ENCODE data around the gene TPCN1.
A peak's percentile ranks its signal among the peaks of the same experiment; 100 is the strongest.

Gene TPCN1

DNA sequence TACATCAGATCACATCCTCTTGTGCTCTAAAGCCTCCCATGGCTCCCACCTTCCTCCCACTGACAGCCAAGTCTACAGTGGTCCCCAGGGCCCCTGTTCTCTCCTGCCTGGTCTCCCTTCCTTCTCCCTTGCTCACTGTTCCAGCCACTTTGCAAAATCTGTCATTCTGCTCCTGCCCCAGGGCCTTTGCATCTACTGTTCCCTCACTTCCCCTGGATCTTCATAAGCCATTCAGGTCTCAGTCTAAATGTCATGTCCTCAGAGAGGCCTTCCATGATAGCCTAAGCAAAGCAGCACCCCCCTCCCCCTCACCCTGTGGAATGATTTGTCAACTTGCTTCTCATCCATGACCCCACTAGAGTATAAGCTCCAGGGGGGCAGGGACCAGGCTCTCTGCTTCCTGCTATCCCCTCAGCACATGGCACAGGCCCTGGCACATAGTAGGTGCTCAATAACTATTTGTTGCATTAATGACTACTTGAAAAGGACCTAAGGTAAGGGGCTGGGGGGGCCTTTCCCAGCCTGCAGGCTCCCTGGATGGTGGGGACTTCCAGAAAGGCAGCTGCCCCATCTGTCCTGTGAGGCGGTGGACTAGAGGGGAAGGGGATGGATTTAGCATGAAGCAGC lies 108.6 kb downstream of the TPCN1 start:
- Histone ChIP-seq H3K4me1 (ENCODE audit: control insufficient read depth, low read depth, low read length) (peaks cover 3% of the 10 kb centered on the region), H3K9ac (ENCODE audit: low read length) (no peak overlapping the region), H3K27me3 (ENCODE audit: control insufficient read depth, insufficient read depth, low read length) (peaks cover 15% of the 10 kb centered on the region), H3K9me3 (ENCODE audit: control insufficient read depth, low read depth, low read length) (no peaks in the 10 kb centered on the region), H3K4me3 (ENCODE audit: low read length) (no peak overlapping the region), H3K27ac (ENCODE audit: low read length) (no peak overlapping the region), H3K36me3 (ENCODE audit: control insufficient read depth, low read depth, low read length) (no peaks in the 10 kb centered on the region)

DNA sequence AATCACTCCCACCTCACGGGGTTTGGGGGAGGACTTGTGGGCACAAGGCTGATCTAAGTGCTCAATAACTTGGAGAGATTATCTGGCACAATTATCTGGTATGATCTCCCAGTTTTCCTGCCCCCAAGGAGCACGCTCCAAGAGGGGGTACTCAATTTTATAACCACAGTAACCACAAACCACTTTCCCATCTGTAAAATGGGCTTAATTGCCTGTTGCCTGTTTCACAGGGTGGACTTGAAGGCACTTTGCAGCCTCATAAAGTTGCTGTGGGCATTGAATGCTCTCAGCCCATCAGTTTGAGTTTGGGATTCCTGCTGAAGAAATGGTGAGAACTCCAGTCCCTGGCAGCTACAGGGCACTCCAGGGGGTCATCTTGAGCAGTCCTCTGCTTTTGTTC lies 109.2 kb downstream of the TPCN1 start:
- Histone ChIP-seq H3K9me3 (ENCODE audit: control insufficient read depth, low read depth, low read length) (no peaks in the 10 kb centered on the region), H3K36me3 (ENCODE audit: control insufficient read depth, low read depth, low read length) (no peaks in the 10 kb centered on the region), H3K4me3 (ENCODE audit: low read length) (no peak overlapping the region), H3K9ac (ENCODE audit: low read length) (no peak overlapping the region), H3K27ac (ENCODE audit: low read length) (no peak overlapping the region), H3K4me1 (ENCODE audit: control insufficient read depth, low read depth, low read length) (peaks cover 3% of the 10 kb centered on the region), H3K27me3 (ENCODE audit: control insufficient read depth, insufficient read depth, low read length) (peaks cover 15% of the 10 kb centered on the region)

GRCh38 chr12:113332688-113333417 lies 111.6 kb downstream of the TPCN1 start:
- H3K36me3 ChIP-seq (ENCODE audit: control insufficient read depth, low read depth, low read length): no peaks in the 10 kb centered on the region
- H3K9ac ChIP-seq (ENCODE audit: low read length): no peak overlapping the region
- H3K27ac ChIP-seq (ENCODE audit: low read length): no peak overlapping the region
- peaks cover 3% of the 10 kb centered on the region for H3K4me1 ChIP-seq (ENCODE audit: control insufficient read depth, low read depth, low read length)
- H3K4me3 ChIP-seq (ENCODE audit: low read length): no peak overlapping the region
- H3K9me3 ChIP-seq (ENCODE audit: control insufficient read depth, low read depth, low read length): no peaks in the 10 kb centered on the region
- peaks cover 15% of the 10 kb centered on the region for H3K27me3 ChIP-seq (ENCODE audit: control insufficient read depth, insufficient read depth, low read length)

DNA sequence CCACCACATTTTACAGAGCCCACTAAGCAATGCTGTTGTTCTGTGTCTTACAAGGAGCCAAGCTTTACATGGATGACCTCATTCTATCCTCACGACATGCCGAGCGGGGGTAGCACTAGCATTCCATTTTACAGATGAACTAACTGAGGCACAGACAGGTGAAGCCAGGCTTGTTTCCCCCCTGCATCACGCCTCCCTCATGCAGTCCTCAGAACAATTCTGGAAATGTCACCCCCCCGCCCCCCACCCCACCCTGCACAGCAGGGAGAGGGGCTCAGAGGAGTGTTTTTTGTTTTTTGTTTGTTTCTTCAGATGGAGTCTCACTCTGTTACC lies 112.1 kb downstream of the TPCN1 start:
- Histone ChIP-seq H3K9me3 (ENCODE audit: control insufficient read depth, low read depth, low read length) (no peaks in the 10 kb centered on the region), H3K36me3 (ENCODE audit: control insufficient read depth, low read depth, low read length) (no peaks in the 10 kb centered on the region), H3K9ac (ENCODE audit: low read length) (no peak overlapping the region), H3K4me1 (ENCODE audit: control insufficient read depth, low read depth, low read length) (peaks cover 3% of the 10 kb centered on the region), H3K27me3 (ENCODE audit: control insufficient read depth, insufficient read depth, low read length) (peaks cover 15% of the 10 kb centered on the region), H3K4me3 (ENCODE audit: low read length) (no peak overlapping the region), H3K27ac (ENCODE audit: low read length) (no peak overlapping the region)

- H3K9ac ChIP-seq (ENCODE audit: low read length): no peak overlapping the region
- no peaks in the 10 kb centered on the region for H3K36me3 ChIP-seq (ENCODE audit: control insufficient read depth, low read depth, low read length)
- H3K4me3 ChIP-seq (ENCODE audit: low read length): peak overlapping the region; percentile 52
- no peak overlapping the region for H3K27ac ChIP-seq (ENCODE audit: low read length)
- H3K27me3 ChIP-seq (ENCODE audit: control insufficient read depth, insufficient read depth, low read length): peaks cover 15% of the 10 kb centered on the region
- peaks cover 3% of the 10 kb centered on the region for H3K4me1 ChIP-seq (ENCODE audit: control insufficient read depth, low read depth, low read length)
- H3K9me3 ChIP-seq (ENCODE audit: control insufficient read depth, low read depth, low read length): no peaks in the 10 kb centered on the region
Observed at GRCh38 chr12:113333877-113334785, 112.9 kb downstream of the TPCN1 start.

DNA sequence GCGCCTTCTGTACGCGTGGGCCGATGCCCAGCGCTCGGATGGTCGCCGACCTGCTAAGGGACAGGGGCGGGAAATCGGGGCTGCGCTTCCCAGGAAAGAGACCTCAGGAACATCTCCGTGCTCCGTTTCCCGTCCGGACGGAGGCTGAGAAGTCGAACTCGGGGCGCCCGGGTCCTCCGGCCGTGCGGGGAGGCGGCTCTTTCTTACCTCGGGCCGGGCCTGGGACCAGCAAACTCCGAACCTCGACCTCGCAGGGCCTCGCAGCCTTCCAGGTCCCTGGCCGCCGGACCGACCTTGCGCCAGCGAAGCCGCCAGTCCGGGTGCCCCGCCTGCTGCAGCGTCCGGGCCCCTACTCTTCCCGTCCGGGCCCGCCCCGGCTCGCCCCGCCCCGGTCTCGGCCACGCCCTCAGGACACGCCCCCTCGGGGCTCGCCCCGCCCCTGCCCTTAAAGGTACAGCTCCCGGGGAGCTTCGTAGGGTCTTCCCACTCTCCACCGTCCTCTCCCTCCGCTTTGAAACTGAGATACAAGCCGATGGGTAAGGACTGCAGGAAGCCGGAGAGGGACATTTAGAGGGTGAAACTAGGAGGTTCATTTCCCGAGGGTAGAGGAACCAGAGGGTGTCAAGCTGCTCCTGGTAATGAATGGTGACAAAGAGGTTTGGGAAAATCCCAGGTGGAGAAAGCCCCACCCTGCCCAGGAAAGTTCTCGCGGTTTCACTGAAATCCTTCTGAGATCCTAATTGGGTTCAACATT lies 113.7 kb downstream of the TPCN1 start, which contains the start of gene SLC8B1:
Gene SLC8B1 (minus strand): TSS at position 324 of the 754 bp plus-strand sequence. CDS start 2,231 bp downstream, outside the sequence.
- peaks cover 15% of the 10 kb centered on the region for H3K27me3 ChIP-seq (ENCODE audit: control insufficient read depth, insufficient read depth, low read length)
- peaks cover 3% of the 10 kb centered on the region for H3K4me1 ChIP-seq (ENCODE audit: control insufficient read depth, low read depth, low read length)
- H3K9me3 ChIP-seq (ENCODE audit: control insufficient read depth, low read depth, low read length): no peaks in the 10 kb centered on the region
- H3K9ac ChIP-seq (ENCODE audit: low read length): no peak within 1 kb of the TSS
- H3K27ac ChIP-seq (ENCODE audit: low read length): no peak within 1 kb of the TSS
- H3K36me3 ChIP-seq (ENCODE audit: control insufficient read depth, low read depth, low read length): no peaks in the 10 kb centered on the region
- peak within 1 kb of the TSS; percentile 52 for H3K4me3 ChIP-seq (ENCODE audit: low read length)

DNA sequence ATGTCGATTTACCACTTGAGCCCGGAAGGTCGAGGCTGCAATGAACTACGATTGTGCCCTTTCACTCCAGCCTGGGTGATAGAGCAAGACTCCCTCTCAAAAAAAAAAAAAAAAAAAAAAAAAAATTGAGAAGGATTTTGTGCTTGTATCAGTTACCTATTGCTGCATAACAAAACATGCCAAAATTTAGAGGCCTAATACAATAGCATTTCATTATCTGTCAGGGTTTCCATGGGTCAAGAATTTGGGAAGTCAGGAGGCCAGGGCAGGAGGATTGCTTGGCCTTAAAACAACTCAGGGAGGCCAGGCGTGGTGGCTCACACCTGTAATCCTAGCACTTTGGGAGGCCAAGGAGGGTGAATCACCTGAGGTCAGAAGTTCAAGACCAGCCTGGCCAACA lies 118.3 kb downstream of the TPCN1 start:
- no peak overlapping the region for H3K27ac ChIP-seq (ENCODE audit: low read length)
- no peaks in the 10 kb centered on the region for H3K9me3 ChIP-seq (ENCODE audit: control insufficient read depth, low read depth, low read length)
- peaks cover 2% of the 10 kb centered on the region for H3K27me3 ChIP-seq (ENCODE audit: control insufficient read depth, insufficient read depth, low read length)
- H3K4me1 ChIP-seq (ENCODE audit: control insufficient read depth, low read depth, low read length): no peaks in the 10 kb centered on the region
- H3K4me3 ChIP-seq (ENCODE audit: low read length): no peak overlapping the region
- H3K36me3 ChIP-seq (ENCODE audit: control insufficient read depth, low read depth, low read length): no peaks in the 10 kb centered on the region
- no peak overlapping the region for H3K9ac ChIP-seq (ENCODE audit: low read length)

DNA sequence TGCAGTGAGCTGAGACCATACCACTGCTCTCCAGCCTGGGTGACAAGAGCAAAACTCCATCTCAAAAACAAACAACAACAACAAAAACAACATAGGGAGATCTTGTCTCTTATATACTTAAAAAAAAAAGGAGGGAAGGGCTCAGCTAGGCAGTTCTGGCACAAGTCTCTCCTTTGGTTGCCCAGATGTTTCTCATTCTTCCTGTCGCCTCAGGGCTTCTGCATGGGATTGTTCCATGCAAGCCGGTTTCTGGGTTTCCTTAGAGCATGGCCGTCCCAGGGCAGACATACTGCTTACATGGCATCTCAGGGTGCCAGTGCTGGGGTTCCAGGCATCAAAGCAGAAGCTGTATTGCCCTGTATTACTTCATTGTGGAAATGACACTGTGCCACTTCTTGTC lies 118.8 kb downstream of the TPCN1 start:
- Histone ChIP-seq H3K36me3 (ENCODE audit: control insufficient read depth, low read depth, low read length) (no peaks in the 10 kb centered on the region), H3K9me3 (ENCODE audit: control insufficient read depth, low read depth, low read length) (no peaks in the 10 kb centered on the region), H3K27me3 (ENCODE audit: control insufficient read depth, insufficient read depth, low read length) (no peaks in the 10 kb centered on the region)

DNA sequence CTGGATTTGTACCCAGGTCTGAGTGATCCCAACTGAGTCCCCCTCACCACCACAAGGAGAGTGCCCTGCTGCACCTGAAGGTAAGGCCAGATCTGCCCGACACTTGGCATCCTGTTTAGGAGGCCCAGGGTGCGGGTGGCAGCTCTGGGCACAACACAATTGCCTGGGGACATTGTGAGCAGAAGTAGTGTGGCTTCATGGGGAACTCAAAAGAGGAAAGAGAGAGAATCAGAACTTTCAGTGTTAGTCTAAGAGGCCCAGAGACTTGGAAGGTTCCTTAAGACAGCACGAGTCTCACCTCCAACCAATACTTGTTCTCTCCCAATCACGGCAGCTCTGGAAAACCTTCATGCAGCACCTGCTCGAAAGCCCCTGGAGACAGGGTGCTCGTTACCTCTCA lies 120.3 kb downstream of the TPCN1 start:
- Histone ChIP-seq H3K9ac (ENCODE audit: low read length) (no peak overlapping the region), H3K4me3 (ENCODE audit: low read length) (no peak overlapping the region), H3K27ac (ENCODE audit: low read length) (no peak overlapping the region), H3K27me3 (ENCODE audit: control insufficient read depth, insufficient read depth, low read length) (no peaks in the 10 kb centered on the region), H3K36me3 (ENCODE audit: control insufficient read depth, low read depth, low read length) (no peaks in the 10 kb centered on the region), H3K4me1 (ENCODE audit: control insufficient read depth, low read depth, low read length) (no peaks in the 10 kb centered on the region), H3K9me3 (ENCODE audit: control insufficient read depth, low read depth, low read length) (no peaks in the 10 kb centered on the region)

More for the DNA sequence above, 118.8 kb downstream of the TPCN1 start:
- Histone ChIP-seq H3K4me1 (ENCODE audit: control insufficient read depth, low read depth, low read length) (no peaks in the 10 kb centered on the region), H3K27ac (ENCODE audit: low read length) (no peak overlapping the region), H3K4me3 (ENCODE audit: low read length) (no peak overlapping the region), H3K9ac (ENCODE audit: low read length) (no peak overlapping the region)

- H3K36me3 ChIP-seq (ENCODE audit: control insufficient read depth, low read depth, low read length): no peaks in the 10 kb centered on the region
- H3K4me1 ChIP-seq (ENCODE audit: control insufficient read depth, low read depth, low read length): no peaks in the 10 kb centered on the region
- no peak overlapping the region for H3K27ac ChIP-seq (ENCODE audit: low read length)
- H3K9me3 ChIP-seq (ENCODE audit: control insufficient read depth, low read depth, low read length): no peaks in the 10 kb centered on the region
- H3K4me3 ChIP-seq (ENCODE audit: low read length): no peak overlapping the region
- no peak overlapping the region for H3K9ac ChIP-seq (ENCODE audit: low read length)
- no peaks in the 10 kb centered on the region for H3K27me3 ChIP-seq (ENCODE audit: control insufficient read depth, insufficient read depth, low read length)
Observed at GRCh38 chr12:113345318-113345717, 124.1 kb downstream of the TPCN1 start.

- Histone ChIP-seq H3K9ac (ENCODE audit: low read length) (no peak overlapping the region), H3K9me3 (ENCODE audit: control insufficient read depth, low read depth, low read length) (no peaks in the 10 kb centered on the region), H3K27me3 (ENCODE audit: control insufficient read depth, insufficient read depth, low read length) (no peaks in the 10 kb centered on the region), H3K4me3 (ENCODE audit: low read length) (no peak overlapping the region), H3K4me1 (ENCODE audit: control insufficient read depth, low read depth, low read length) (no peaks in the 10 kb centered on the region), H3K27ac (ENCODE audit: low read length) (no peak overlapping the region), H3K36me3 (ENCODE audit: control insufficient read depth, low read depth, low read length) (no peaks in the 10 kb centered on the region)
Observed at GRCh38 chr12:113346353-113346752, 125.1 kb downstream of the TPCN1 start.

Measured in iPS-18a (cell line).